GM12801 (cell line): ENCODE results near the gene IQCH.

Source experiments
- TF ChIP-seq, protein P1 (sequence below): IDR thresholded peaks from one replicate; pipeline ENCODE4 v1.5.1; 2011; ENCODE audit warnings: control low read depth; ENCODE audit not compliant: insufficient read length; ENCODE audit errors: extremely low read depth

IQCH gene

DNA sequence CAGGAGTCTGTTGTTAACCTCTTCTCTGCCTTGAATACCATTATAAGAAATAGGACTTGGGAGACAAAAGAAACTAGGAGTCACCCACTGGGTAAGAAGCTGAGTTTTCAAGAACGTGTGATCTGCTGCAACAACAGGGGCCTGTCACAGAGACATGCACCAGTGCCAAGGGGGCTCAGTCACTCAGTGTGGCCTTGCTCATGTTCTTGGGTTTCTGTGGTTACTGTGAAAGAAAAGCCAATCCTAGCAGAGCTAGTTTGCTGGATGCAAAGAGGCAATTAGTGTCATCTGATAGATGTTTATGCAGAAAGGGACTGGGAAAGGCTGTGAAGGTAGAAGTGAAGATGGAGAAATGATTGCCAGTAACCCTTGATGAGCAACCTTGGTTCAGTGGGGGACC, 126.3 kb downstream of the IQCH start:
- TF ChIP-seq, protein P1, sequence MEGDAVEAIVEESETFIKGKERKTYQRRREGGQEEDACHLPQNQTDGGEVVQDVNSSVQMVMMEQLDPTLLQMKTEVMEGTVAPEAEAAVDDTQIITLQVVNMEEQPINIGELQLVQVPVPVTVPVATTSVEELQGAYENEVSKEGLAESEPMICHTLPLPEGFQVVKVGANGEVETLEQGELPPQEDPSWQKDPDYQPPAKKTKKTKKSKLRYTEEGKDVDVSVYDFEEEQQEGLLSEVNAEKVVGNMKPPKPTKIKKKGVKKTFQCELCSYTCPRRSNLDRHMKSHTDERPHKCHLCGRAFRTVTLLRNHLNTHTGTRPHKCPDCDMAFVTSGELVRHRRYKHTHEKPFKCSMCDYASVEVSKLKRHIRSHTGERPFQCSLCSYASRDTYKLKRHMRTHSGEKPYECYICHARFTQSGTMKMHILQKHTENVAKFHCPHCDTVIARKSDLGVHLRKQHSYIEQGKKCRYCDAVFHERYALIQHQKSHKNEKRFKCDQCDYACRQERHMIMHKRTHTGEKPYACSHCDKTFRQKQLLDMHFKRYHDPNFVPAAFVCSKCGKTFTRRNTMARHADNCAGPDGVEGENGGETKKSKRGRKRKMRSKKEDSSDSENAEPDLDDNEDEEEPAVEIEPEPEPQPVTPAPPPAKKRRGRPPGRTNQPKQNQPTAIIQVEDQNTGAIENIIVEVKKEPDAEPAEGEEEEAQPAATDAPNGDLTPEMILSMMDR = no peak

DNA sequence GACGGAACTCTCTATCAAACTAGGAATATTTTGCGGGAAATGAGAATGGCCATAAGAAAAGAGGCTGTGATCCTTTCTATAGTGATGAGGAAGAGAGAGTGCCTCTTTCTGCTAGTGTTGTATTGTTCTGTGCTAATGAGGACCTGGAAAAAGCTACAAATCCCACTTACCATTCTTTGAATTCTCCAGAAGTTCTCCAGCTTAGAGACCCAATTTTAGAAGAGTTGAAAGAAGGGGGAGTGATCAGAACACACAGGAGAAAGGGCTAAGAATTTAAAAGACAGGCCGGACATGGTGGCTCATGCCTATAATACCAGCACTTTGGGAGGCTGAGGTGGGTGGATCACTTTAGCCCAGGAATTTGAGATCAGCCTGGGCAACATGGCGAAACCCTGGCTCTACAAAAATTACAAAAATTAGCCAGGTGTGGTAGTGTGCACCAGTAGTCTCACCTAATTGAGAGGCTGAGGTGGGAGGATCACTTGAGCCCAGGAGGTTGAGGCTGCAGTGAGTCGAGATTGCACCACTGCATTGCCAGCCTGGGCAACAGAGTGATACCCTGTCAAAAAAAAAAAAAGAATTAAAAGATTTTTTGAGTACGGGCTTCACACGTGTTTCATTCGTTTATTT, 126.9 kb downstream of the IQCH start:
- TF ChIP-seq, protein P1 = no peak

DNA sequence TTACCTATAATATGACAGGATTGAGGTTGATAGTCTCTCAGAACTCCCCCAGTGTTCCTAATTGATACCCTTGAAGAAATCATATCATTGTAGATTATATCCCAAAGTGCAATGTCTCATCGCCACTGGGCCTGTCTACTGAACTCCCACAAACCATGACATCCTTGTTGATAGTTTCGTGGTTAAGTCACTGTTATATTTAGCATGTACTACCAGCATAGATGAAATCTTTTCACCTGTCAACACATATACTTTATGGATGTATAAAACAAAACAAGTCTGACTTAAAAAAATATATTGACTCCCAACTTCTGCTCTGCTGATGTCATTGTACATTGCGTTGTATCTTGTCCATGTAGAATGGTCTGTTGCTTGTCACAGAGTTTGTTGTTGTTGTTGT, 128.1 kb downstream of the IQCH start:
- TF ChIP-seq, protein P1 = no peak

DNA sequence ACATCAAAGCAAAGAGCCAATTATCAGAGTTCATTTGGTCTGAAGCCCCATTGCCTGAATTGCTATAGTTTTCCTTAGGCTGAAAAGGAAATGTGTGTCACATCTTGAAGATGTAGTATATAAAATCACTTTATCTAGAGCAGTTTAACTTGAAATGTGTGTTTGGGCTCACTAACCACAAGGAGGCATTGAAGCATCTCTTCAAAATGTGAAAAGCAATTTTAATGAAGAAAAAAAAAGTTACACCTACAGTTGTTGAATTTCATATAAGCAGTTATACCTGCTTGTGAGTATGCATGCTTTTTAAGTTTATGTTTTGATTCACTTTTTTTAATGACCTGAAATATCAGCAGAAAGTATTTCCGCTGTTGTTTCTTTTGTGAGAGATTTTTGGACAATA, 129.3 kb downstream of the IQCH start:
- TF ChIP-seq, protein P1 = no peak

DNA sequence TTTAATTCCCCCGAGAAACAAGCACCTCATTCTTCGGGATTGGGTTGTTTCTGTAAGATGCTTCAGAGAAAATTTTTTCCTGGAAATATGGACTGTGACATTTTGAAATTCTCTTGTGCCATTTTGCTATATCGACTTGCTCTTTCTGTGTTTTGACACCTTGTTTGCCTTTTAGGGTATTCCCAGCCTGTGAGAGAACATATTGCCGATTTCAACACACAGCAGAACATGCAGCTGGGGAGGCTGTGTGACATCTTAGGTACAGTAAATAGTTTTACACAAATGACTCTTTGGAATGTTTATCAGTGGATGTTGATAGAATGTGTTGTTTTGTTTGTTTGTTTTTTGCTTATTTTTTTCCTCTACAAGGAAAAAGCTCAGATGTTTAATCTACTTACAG, 130.2 kb downstream of the IQCH start:
- TF ChIP-seq, protein P1 = no peak

DNA sequence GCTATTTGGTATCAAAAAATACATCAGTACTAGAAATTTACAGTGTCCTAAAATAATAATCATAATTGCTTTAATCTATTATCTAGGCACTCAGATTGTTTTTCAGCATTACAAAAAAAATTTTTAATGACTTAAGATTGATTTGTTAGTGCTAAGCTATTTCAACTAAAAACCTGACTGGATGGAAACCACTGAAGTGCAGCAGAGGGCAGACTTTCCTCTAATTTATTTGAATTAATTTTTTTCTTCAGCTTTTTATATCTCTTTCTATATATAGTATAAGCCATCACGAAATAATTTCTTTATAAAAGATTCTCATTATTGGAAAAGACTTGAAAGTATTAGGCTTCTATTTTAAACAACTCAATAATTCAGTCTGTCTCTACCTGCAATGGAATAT, 131.4 kb downstream of the IQCH start:
- TF ChIP-seq, protein P1 = no peak

DNA sequence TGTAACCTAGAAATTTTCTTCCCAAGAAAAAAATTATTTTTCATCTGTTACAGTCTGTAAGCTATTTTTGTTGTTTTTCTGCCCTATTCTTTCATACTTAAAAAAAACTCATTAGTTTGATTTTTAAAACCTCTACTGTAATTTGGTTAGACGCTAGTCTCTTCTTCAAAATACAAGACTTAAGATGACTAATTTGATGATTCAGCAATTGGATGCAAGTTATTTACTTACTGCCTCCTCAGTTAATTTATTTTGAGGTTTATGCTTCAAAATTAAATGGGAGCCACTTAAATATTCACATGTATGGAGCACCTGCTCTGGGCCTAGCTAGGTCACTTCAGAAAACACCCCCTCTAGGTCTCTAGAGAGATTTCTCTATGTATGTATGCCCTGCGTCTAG, 132.4 kb downstream of the IQCH start:
- TF ChIP-seq, protein P1 = no peak

DNA sequence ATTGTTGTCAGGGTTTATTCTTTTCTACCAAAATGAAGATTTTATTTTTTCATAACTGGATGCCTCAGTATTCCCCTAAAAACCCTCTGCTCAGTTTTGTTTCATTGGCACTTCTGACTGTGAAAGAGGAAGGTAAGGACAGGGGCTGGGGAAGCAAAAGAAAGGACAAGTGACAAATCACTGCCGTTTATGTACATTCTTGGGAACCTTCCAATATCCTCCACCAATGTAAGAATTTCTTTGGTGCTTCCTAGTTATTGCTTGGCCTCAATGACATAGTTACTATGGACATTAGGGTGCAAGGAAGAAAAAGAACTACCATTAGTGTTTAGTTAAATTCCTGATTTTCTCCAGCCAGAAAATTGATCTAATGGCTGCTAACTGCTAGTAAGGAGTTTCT, 135.4 kb downstream of the IQCH start:
- TF ChIP-seq, protein P1 = no peak
